ENCODE results near the gene DGKE. TPM values are rescaled to one million over a fixed set of nuclear protein-coding genes. Genes with fewer than 3 reads are reported as not detected.

The DGKE gene
- total RNA-seq, 1 experiment from 2014 or later, result 0.64 TPM

- no peak for DNase-seq (ENCODE audit: low spot score)
These were observed 21.0 kb upstream of the DGKE start for GRCh38 chr17:56812901-56813388.

GRCh38 chr17:56815711-56816110 is 18.2 kb upstream of the DGKE start:
- DNase-seq (ENCODE audit: low spot score), result no peak

- DNase-seq (ENCODE audit: low spot score), result no peak
These were observed 16.9 kb upstream of the DGKE start for GRCh38 chr17:56817066-56817465.

GRCh38 chr17:56819030-56819429 is 14.9 kb upstream of the DGKE start:
- DNase-seq (ENCODE audit: low spot score), result no peak

- DNase-seq (ENCODE audit: low spot score), result peak; percentile 72
These were observed 14.4 kb upstream of the DGKE start for GRCh38 chr17:56819431-56820145.

GRCh38 chr17:56820207-56820606 is 13.7 kb upstream of the DGKE start:
- no peak for DNase-seq (ENCODE audit: low spot score)

GRCh38 chr17:56821847-56822534 is 12.0 kb upstream of the DGKE start:
- DNase-seq (ENCODE audit: low spot score), result no peak

GRCh38 chr17:56822725-56823124 is 11.2 kb upstream of the DGKE start:
- DNase-seq (ENCODE audit: low spot score), result no peak

GRCh38 chr17:56823848-56824247 is 10.1 kb upstream of the DGKE start:
- DNase-seq (ENCODE audit: low spot score), result no peak

- no peak for DNase-seq (ENCODE audit: low spot score)
These were observed 9.4 kb upstream of the DGKE start for GRCh38 chr17:56824503-56824902.

- no peak for DNase-seq (ENCODE audit: low spot score)
These were observed 7.1 kb upstream of the DGKE start for GRCh38 chr17:56826611-56827414.

- DNase-seq (ENCODE audit: low spot score), result no peak
These were observed 3.1 kb upstream of the DGKE start for GRCh38 chr17:56830726-56831368.

- no peak for DNase-seq (ENCODE audit: low spot score)
These were observed 2.4 kb upstream of the DGKE start for GRCh38 chr17:56831369-56832095.

- DNase-seq (ENCODE audit: low spot score), result no peak
These were observed 1.5 kb upstream of the DGKE start for GRCh38 chr17:56832446-56832845.

- DNase-seq (ENCODE audit: low spot score), result peak; percentile 63
These were observed 718 bp upstream of the DGKE start for GRCh38 chr17:56833057-56833808.

- no peak for DNase-seq (ENCODE audit: low spot score)
These were observed 671 bp downstream of the DGKE start for GRCh38 chr17:56834380-56835263.

- DNase-seq (ENCODE audit: low spot score), result no peak
These were observed 1.3 kb downstream of the DGKE start for GRCh38 chr17:56835264-56835585.

- DNase-seq (ENCODE audit: low spot score), result no peak
These were observed 4.7 kb downstream of the DGKE start for GRCh38 chr17:56838687-56839086.

- DNase-seq (ENCODE audit: low spot score), result no peak
These were observed 8.6 kb downstream of the DGKE start for GRCh38 chr17:56842577-56842976.

- no peak for DNase-seq (ENCODE audit: low spot score)
These were observed 12.0 kb downstream of the DGKE start for GRCh38 chr17:56845934-56846333.
